Right atrium auricular region (tissue), 2 donors: ENCODE results near the gene MAGI3. TPM values are rescaled to one million over a fixed set of nuclear protein-coding genes. Genes with fewer than 3 reads are reported as not detected.

Experiments
- DNase-seq: peaks from one replicate; pipeline ENCODE4 v3.0.0-alpha.2; 2019; ENCODE audit warnings: low spot score
- H3K27ac ChIP-seq, 2 donors: fragments of 200-600 bp; sonication (generic); 1 replicate in 1 of 2; 2 replicates in 1 of 2; pipeline ENCODE4 v1.5.1; 2016 to 2019
- H3K27me3 ChIP-seq, 2 donors: fragments of 200-600 bp; sonication (generic); one replicate each; pipeline versions ENCODE4 v1.5.1 to v1.6.0; 2017 to 2019
- H3K36me3 ChIP-seq: fragments of 200-600 bp; sonication (generic); one replicate; pipeline ENCODE4 v1.5.1; 2016
- H3K4me1 ChIP-seq, 2 donors: fragments of 200-600 bp; sonication (generic); one replicate each; pipeline versions ENCODE4 v1.5.1 to v1.6.0; 2017 to 2019
- H3K4me3 ChIP-seq, 2 donors: fragments of 200-600 bp; sonication (generic); 1 replicate in 1 of 2; 2 replicates in 1 of 2; pipeline ENCODE4 v1.5.1; 2017 to 2019; ENCODE audit warnings: mild to moderate bottlenecking in 1 of 2, moderate library complexity in 1 of 2
- H3K9me3 ChIP-seq, 2 donors: fragments of 200-600 bp; sonication (generic); one replicate each; pipeline ENCODE4 v1.5.1; 2019
- total RNA-seq, 2 donors: library from RNA; depleted of rRNA; stranded (reverse); fragments of >200 nt; gene quantifications; one replicate each; pipeline ENCODE4 v1.1.0, GENCODE V29; 2016
- TF ChIP-seq, protein P1 (sequence below), 2 donors: fragments of 200-600 bp; sonication (generic); IDR thresholded peaks; one replicate each; pipeline ENCODE4 v1.5.1; 2019; ENCODE audit warnings: antibody characterized with exemption in 2 of 2

MAGI3 gene
- total RNA-seq, 2 donors from 2014 or later = 6.4 to 6.6 TPM

DNA sequence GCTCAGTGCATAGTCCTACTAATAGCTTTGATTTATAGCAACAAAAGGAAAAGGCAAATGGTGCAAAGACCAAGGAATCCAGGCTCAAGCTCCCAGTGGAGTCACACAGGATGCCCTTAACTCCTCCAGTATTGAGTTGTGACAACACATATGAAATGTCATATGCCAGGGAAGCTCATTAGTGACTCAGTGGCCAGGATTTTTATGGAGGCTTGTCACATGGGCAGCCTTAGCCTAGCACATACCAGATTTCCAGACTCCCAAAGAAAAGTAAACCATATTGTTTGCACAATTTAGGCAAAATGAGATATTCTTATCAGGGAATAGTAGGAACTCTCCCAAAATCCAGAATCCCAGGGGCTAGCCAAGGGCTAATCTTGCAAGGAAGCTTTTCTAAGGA, 129.2 kb downstream of the MAGI3 start:
- peaks cover 0 to 8% of the 10 kb centered on the region in 2 donors for H3K4me1 ChIP-seq
- no peak overlapping the region for H3K4me3 ChIP-seq
- H3K36me3 ChIP-seq = no peaks in the 10 kb centered on the region
- no peaks in the 10 kb centered on the region for H3K9me3 ChIP-seq
- H3K27ac ChIP-seq = no peak overlapping the region
- DNase-seq = no peak
- H3K27me3 ChIP-seq = no peaks in the 10 kb centered on the region
- TF ChIP-seq, protein P1, sequence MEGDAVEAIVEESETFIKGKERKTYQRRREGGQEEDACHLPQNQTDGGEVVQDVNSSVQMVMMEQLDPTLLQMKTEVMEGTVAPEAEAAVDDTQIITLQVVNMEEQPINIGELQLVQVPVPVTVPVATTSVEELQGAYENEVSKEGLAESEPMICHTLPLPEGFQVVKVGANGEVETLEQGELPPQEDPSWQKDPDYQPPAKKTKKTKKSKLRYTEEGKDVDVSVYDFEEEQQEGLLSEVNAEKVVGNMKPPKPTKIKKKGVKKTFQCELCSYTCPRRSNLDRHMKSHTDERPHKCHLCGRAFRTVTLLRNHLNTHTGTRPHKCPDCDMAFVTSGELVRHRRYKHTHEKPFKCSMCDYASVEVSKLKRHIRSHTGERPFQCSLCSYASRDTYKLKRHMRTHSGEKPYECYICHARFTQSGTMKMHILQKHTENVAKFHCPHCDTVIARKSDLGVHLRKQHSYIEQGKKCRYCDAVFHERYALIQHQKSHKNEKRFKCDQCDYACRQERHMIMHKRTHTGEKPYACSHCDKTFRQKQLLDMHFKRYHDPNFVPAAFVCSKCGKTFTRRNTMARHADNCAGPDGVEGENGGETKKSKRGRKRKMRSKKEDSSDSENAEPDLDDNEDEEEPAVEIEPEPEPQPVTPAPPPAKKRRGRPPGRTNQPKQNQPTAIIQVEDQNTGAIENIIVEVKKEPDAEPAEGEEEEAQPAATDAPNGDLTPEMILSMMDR (IDR thresholded peaks at IDR 0.05) = no peak

DNA sequence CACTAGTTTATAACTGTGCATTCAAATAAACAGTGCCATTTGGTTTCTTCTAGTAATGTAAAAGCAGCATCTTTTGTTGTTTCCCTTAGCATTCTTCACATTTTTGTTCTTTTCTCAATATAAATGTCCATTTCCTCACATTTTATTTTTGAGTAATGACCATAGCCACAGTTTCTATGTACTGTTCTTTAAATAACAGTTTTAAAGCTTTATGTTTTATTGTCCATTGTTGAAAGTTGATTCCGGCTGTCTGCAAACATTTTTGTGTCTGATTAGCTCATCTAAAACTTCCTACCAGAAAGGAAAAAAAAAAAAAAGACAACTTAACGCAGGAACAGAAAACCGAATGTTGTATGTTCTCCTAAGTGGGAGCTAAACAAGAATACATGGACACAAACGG, 139.7 kb downstream of the MAGI3 start:
- H3K4me1 ChIP-seq = no peaks in the 10 kb centered on the region
- no peak for DNase-seq
- no peak overlapping the region for H3K27ac ChIP-seq
- peaks cover 0 to 8% of the 10 kb centered on the region in 2 donors for H3K9me3 ChIP-seq
- TF ChIP-seq, protein P1 (IDR thresholded peaks at IDR 0.05) = no peak
- H3K36me3 ChIP-seq = no peaks in the 10 kb centered on the region
- no peak overlapping the region for H3K4me3 ChIP-seq
- H3K27me3 ChIP-seq = no peaks in the 10 kb centered on the region

- TF ChIP-seq, protein P1 (IDR thresholded peaks at IDR 0.05) = no peak
- no peaks in the 10 kb centered on the region for H3K4me1 ChIP-seq
- no peak for DNase-seq
- no peak overlapping the region for H3K27ac ChIP-seq
- no peaks in the 10 kb centered on the region for H3K27me3 ChIP-seq
- H3K9me3 ChIP-seq = peaks cover 0 to 8% of the 10 kb centered on the region in 2 donors
- H3K4me3 ChIP-seq = no peak overlapping the region
- no peaks in the 10 kb centered on the region for H3K36me3 ChIP-seq
Observed at GRCh38 chr1:113531321-113531720, 141.0 kb downstream of the MAGI3 start.

GRCh38 chr1:113533061-113533460, 142.7 kb downstream of the MAGI3 start:
- Histone ChIP-seq H3K4me3 (no peak overlapping the region), H3K4me1 (no peaks in the 10 kb centered on the region), H3K9me3 (peaks cover 0 to 4% of the 10 kb centered on the region in 2 donors), H3K27ac (no peak overlapping the region), H3K36me3 (no peaks in the 10 kb centered on the region), H3K27me3 (no peaks in the 10 kb centered on the region)
- TF ChIP-seq, protein P1 (IDR thresholded peaks at IDR 0.05) = no peak
- DNase-seq = no peak

DNA sequence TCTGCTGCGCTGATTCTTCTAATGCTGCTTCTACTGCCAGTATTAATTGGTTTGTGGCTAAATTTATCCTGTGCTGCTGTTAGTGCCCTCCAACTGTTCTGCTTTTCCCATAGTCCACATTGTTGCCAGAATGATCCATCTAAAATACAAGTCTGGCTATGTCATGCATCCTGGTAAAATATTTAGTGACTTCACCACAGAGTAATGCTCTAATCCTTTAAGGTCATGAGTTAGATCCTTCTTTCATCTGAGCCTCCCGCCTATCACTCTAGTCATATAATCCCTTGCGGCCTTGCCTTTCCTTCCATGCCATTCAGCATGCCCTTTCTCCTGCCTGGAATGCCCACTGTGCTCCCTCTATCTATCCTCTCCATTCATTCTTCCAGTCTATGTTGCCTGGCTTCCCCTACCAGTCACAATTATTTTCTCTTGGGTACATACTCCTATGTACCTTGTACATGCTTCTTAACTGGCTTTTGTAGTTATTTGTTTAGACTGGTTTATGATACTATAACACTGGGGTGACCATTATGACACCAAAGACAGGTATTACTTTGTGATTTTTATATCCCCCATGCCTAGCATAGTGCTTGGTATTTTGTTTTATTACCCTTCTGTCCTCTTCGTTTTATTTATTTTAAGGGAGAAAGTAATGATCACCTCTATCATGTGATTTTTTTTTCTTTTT, 144.0 kb downstream of the MAGI3 start:
- Histone ChIP-seq H3K27ac (no peak overlapping the region), H3K4me1 (no peaks in the 10 kb centered on the region), H3K4me3 (no peak overlapping the region), H3K27me3 (no peaks in the 10 kb centered on the region), H3K36me3 (no peaks in the 10 kb centered on the region), H3K9me3 (no peaks in the 10 kb centered on the region)
- DNase-seq = no peak
- TF ChIP-seq, protein P1 (IDR thresholded peaks at IDR 0.05) = no peak

DNA sequence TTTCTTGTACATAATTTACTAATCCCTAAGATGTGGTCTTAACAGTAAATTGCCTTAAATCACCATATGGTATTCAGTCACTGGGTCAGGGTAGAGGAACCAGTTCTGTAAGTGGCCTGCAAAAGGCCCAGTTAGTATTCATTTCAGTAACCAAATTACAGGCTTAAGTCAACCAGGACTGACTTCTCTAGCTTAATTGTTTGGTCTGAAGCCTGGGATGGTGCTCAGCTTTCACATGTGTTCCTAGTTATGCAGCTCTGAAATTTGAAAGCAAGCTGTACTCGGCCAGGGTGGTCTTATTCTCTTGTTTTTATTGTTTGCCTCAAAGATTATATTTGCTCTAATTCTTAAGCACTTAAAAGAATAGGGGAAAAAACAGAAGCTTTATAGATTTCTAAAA, 144.6 kb downstream of the MAGI3 start:
- H3K27ac ChIP-seq = no peak overlapping the region
- H3K27me3 ChIP-seq = no peaks in the 10 kb centered on the region
- H3K4me3 ChIP-seq = no peak overlapping the region
- no peak for DNase-seq
- TF ChIP-seq, protein P1 (IDR thresholded peaks at IDR 0.05) = no peak
- H3K36me3 ChIP-seq = no peaks in the 10 kb centered on the region
- no peaks in the 10 kb centered on the region for H3K9me3 ChIP-seq
- no peaks in the 10 kb centered on the region for H3K4me1 ChIP-seq
